GM19099 (cell line): ENCODE measurements around the gene SYMPK.

ENCODE experiments used
- POLR2A ChIP-seq: IDR thresholded peaks from 3 replicates; pipeline ENCODE4 v1.6.1; 2011; ENCODE audit warnings: low read depth; ENCODE audit not compliant: insufficient read length; ENCODE audit errors: extremely low read depth

SYMPK gene

DNA sequence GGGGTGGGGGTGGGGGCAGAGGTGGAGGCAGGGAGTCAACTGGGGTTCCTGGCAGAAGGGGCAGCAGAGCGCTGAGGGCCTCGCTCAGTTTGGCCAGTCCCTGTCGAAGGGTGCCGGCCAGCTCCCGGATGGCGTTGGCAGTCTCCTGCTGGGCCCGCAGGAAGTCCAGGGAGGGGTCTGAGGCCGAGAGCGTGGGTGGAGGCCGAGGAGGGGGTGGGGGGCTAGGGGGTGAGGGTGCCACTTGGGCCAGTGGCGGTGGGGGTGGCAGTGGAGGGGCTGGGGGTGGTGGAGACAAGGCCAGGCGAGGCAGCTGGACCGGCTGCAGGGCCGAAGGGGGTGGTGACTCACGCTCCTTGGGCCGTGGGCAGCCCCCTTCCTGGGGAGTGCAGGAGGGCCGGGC is 27.9 kb upstream of the SYMPK start:
- TF ChIP-seq POLR2A: no peak

DNA sequence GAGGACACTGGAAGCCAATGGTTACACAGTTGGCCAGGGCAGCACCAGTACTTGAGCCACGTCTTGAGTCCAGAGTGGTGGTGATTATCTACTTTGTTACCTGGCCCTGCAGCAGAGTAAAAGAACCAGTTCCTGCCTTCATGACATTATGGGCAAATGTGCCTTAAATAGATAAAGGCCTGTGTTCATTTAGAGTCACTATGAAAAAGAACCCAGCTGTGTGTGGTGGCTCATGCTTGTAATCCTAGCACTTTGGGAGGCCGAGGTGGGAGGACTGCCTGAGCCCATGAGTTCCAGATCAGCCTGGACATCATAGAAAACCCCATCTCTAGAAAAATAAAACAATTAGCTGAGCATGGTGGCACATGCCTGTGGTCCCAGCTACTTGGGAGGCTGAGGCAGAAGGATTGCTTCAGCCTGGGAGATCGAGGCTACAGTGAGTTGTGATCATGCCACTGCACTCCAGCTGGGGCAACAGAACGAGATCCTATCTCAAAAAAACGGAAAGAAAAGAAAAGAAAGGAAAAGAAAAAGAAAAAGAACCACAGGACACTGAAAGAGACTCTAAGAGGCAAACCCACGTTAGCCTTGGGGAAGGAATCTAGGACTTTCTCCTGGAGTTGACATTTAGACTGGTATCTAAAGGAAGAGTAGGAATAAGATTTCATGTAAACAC is 26.4 kb upstream of the SYMPK start:
- TF ChIP-seq POLR2A: no peak

DNA sequence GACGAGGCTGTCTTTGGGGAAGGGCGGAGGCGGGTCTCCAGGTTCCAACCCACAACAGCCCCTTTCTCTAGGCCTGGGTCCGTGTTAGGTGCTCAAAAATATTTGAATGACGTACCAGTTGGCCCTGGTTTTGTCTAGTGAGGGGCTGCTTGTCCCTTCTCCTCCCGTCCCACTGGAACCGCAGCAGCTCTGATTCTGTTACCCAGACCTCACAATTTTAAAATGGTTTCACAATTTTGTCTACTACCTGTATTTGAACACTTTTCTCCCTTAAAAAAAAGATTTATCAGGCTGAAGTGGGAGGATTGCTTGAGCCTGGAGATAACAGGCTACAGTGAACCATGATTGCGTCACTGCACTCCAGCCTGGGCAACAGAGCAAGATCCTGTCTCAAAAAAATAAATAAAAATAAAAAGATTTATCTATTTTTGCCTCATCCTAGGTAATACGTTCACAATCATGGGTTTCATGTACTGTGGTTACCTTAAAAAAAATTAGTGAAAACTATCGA is 24.3 kb upstream of the SYMPK start:
- TF ChIP-seq POLR2A: no peak

DNA sequence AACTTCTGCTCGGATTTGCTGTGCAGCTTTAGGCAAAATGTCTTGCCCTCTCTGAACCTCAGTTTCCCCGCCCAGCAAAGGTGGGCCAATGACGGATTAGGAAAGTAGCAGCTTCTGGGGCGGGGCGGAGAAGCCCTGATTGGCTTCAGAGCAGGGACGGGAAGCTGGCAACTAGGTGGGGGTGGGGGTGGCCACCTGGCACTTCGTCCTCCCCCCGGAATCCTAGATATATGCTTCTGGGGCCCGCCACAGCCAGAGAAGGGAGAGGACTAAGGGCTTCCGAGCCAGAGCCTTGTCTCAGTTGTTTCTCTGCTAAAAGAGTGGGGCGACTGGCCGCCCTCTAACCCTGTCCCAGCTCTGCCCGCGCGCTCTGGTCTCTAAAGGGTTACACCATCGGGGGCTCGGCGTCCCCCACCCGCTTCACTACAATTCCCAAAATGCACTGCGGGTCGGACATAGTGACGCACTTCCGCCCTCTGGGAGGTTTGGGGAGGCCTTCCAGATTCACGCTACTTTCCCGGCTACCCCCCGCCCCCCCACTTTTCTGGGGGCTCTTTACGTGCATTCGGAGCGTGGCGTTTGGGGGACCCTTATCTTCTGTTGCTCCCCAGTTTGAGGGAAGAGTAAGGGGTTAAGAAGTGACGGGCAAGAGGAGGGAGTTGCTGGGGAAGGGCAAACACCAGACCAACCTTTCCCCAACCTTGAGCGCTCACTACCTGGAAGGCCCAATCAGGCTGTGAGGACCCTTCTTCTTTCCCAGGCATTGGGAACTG is 23.7 kb upstream of the SYMPK start:
- TF ChIP-seq POLR2A: peak; percentile 64

DNA sequence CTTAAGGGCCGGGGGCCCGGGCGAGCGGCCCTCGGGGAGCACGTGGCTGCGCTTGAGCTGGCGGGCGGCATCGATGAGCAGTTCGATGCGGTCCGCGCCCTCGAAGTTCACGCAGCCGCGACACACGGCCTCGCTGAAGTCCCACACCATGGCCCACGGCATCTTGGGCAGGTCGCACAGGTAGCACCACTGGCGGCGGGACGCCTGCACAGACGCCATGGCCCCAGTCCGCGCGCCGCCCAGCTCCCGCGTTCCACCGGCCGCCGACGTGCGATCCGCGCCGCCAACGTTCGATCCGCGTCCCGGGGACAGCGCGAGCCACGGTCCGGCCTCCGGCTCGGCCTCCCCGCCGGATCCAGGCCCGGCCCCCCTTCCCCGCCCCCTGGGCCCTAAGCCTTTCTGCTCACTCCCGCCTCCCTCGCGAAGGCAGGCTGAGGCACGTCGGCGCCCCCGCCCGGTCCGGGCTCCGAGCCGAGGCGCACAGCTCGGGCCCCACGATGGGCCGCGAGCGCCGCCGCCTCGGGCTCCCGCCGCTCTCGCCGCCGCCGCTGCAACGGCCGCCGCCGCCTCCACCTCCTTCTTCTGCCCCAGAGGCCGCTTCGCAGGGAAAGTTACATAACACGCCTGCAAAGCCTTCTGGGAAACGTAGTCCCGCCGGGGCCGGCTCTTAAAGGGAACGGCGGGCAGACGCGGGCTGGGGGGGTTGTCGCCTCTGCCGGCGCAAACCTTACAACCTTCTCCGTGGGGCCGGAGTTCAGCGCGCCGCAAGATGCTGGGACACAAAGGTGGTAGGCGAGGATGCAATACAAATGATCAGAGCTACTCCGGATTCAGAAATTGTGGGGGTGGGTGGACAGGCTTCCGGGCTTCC is 22.8 kb upstream of the SYMPK start, which contains the start of gene IRF2BP1:
TSS of gene IRF2BP1 (minus strand) at position 586 of the 871 bp plus-strand sequence. CDS start at position 219, 367 bp downstream.
- peak; percentile 60 for TF ChIP-seq POLR2A

DNA sequence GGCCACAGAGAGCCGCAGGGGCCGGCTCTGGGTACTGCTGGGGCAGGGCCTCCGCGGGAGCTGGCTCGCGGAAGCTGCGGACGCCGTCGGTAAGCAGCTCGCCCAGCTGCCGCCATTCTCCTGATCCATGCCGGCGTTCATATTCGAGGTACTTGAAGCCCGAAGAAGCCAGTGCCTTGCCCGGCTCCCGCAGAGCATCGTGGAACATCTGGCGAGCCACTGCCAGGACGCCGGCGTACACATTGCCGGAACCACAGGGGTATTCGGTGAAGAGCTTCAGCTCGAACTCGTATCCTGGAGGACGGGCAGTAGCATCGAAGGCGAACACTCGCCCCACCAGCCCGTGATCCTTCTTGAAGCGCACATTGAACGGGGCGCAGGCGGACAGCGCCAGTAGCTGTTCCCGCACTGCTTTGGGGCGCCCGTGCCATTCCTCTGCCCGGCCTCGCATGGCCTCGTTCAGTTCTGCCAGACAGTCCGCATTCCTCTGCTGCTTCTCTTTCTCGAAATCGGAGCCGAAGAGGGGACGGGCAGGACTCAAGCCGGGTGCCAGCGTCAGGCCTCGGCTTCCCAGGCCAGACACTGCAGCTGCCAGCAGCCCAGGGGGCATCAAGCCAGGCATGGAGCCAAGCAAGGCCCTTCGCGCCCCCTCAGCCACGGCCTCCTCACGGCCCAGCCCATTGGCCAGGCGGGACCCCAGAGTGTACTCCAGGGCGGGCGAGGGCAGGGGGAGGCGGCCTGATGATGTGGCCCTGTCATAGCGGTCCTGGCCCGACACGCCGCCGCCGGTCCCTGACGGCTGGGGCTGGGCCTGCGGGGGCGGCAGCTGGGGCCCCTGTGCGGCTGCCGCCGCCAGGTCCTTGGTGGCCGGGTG is 22.0 kb upstream of the SYMPK start:
- no peak for TF ChIP-seq POLR2A

DNA sequence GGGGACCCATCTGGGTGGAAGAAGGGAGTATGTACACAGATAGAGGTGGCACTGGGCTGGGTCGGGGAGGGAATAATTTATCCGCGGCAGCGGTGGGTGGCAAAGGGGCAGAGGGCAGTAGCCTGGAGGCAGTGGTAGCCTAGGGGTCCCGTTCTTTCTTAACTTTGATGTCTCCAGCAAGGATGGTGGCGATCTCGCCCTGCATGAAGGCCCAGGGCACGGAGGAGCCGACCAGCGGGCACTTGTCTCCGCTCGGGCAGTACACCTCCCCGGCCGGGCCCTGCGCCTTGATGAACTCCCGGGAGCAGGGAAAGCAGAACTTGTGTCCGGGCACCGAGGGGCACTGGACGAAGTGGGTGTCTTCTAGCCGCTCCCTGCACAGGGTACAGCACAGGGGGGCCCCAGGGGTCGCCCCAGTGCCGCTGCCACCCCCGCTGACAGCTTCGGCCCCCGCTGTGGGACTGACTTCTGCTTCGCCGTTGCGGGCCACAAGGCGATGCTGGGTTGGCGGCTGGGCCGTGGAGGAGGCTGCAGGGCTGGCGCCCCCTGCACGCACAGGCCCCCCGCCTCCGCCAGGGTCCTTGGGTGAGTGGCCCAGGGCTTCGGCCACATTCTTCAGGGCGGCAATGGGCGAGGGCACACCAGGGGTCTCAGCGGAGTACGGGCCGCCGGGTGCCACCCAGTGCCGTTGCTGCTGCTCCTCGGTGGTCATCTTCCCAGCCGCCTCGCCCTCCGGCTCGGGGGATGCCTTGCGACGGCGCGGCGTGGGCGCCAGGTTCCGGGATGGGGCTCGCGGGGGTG is 21.1 kb upstream of the SYMPK start:
- no peak for TF ChIP-seq POLR2A

DNA sequence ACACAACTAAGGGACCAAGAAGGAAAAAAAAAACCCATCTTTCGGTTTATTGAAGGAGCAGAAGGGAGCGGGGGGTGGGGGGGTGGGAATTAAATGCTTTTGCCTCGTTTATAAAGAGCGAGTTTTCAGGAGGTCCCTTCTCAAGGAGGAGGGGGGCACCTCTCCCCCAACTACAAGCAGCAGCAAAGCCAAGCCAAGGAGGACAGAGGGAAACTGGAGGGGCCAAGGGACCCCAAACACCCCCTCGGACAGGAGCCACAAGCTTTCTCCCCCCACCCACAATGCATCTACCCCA is 20.6 kb upstream of the SYMPK start:
- no peak for TF ChIP-seq POLR2A

DNA sequence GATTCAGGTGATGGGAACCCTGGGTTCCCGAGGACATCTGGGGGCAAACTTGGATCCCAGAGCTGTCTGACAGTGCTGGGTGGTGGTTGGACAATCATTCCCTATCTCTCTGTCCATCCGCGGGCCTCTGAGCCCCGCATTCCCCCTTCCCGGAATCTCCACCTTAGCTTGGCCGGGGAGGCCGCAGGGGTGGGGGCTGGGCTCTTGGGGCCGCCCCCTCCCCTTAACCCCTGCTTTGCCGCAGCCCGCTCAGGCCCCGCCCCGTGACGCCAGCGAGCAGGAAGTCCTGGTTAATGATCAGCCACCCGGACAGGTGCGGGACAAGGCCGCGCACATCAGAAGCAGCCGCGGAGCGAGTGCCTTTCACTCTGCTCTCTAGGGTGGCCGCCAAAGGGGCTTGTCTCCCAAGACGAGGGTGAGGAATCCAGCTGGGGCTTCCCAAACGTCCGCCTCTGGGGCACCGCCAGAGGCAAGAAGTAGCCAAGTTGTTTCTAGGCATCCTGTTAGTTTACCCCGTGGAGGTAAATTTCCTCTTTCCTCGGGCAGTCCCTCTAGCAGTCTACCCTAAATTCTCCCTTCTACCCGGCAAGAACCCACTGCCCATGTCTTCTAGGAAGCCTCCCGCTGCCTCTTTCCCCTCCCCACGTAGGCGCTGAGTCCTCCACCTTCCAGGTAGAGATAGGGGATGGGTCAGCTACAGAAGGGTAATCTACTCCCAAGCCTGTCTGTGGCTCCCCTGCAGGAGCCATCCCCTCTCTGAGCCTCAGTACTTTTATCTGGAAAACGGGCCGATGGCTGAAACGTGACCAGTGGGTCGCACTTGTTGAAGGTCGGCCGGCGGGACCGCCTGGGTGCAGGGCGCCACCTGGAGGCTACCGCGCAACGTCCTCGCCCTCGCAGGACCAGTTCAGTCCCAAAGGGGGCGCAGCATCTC is 20.0 kb upstream of the SYMPK start:
- peak; percentile 91 for TF ChIP-seq POLR2A

DNA sequence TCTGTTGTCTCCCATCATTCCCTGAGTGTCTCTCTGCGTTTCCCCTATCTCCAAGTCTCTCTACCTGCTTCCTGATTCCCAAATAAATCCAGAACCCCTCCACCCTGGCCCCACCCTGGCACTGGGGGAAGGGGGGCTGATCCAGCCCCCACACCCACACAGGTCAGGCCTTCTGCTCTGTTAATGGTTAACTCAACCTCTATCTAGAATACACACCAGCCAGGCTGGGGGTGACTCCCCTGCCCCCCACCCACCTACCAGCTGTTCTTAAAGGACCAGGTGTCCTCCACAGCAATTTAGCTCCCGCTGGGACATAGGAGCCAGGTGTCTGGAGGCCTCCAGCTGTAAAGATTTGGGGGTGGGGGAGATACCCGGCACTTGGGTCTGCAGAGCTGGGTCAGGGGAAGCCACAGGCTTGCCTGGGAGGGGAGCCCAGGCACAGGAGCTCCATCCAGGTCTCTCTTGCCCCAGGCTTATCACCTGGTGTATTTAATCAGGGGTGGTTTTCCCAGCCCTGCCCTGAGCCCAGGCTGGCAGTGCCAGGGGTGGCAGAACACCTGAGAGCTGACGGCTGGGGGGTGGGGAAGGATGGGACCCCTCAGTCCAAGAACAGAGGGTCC is 19.1 kb upstream of the SYMPK start:
- no peak for TF ChIP-seq POLR2A

DNA sequence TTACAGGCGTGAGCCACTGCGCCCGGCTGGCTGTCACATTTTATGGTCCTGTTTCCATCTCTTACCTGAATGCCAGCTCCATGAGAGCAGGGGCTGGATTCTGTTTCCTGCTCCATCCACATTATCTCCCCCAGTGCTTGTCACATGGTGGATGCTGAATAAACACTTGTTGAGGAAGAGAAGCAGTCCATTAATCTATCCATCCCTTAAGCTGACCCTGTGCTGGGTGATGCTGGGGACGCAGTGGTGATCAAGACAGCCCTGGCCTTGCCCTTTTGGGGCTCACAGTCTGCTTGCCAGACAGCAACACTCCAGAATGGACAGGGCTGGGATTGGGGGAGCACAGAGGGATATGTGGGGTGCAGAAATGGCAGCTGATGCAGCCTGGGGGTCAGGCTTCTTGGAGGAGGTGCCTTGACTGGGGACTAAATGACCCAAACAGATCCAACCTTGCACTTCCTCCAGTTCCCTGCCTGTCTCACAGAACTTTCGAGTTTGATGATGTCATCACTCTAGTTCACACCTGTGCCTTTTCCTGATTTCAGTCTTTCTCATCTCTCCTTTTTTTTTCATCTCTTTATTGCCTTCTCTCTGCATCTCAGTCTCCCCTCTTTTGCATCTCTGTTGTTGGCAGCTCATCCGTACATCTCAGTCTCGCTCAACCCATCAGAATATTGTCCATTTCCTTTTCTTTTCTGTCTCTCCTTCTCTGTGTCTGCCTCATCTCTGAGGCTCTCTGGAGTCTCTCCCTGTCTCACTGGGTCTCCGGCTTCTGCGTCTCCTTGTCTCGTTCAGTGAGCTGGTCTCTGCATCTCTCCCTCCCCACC is 18.3 kb upstream of the SYMPK start:
- no peak for TF ChIP-seq POLR2A
